Measurements from ENCODE around the gene RAE1. TPM values are rescaled to one million over a fixed set of nuclear protein-coding genes. Genes with fewer than 3 reads are reported as not detected.

The RAE1 gene
- total RNA-seq, 1 experiment from 2014 or later = 64.1 TPM

DNA sequence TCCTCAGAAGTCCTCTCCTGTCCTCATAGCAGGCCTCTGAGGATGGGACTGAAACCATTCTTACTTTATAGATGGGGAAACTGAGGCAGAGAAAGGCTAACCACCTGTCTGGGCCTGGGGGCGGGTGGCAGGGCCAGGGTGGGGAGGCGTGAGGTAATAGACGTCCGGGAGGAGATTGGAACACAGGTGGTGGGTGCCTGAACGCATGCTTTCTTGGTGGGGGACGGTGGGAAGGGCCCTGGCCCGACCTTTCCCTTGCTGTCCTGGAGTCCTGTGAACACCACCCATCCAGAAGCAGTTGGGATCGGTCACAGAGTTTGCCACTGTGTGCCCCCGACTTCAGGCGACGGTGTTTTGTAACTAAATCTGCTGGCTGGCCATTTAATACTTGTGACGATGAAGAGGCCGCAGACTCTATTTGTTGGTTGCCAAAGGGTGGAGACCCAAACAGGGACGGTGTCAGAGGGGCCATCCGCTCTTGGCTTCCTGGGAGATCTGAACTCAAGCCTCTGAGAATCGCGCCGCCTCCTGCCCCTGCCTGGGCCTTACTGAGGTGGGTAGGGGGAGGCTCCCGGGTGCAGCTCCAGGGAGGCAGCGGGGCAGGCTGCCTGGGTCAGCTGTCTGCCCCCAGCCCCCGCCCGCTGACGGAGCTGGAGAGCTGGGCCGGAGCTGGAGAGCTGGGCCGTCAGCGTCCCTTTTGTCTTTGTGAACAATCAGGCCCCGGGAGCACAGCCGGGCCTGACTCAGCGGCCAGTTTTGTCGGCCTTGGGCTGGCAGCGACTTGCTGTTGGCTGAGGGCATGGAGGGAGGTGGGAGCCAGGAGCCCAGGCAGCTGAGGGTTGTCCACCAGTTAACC is 44.3 kb downstream of the RAE1 start:
- no TSS peak for BruUV-seq (replicated peaks)
- H3K4me1 Mint-ChIP-seq (ENCODE audit: low read depth, unreplicated experiment) = no peaks in the 10 kb centered on the region
- no peaks in the 10 kb centered on the region for H3K27me3 Mint-ChIP-seq (ENCODE audit: unreplicated experiment)
- H3K36me3 Mint-ChIP-seq (ENCODE audit: insufficient read depth, unreplicated experiment) = peaks cover 38% of the 10 kb centered on the region
- no peak for DNase-seq
- CTCF ChIA-PET = interaction anchor here (0.6 kb wide), 1 partner anchor 1900 kb away, joined by 3 read pairs; no protein-coding TSS in a partner anchor
- H3K9me3 Mint-ChIP-seq (ENCODE audit: low read depth, unreplicated experiment) = no peaks in the 10 kb centered on the region
- intact Hi-C loops (cut with micrococcal nuclease; ENCODE audit: unreplicated experiment) = no loop called here
- TF ChIP-seq, protein P1, sequence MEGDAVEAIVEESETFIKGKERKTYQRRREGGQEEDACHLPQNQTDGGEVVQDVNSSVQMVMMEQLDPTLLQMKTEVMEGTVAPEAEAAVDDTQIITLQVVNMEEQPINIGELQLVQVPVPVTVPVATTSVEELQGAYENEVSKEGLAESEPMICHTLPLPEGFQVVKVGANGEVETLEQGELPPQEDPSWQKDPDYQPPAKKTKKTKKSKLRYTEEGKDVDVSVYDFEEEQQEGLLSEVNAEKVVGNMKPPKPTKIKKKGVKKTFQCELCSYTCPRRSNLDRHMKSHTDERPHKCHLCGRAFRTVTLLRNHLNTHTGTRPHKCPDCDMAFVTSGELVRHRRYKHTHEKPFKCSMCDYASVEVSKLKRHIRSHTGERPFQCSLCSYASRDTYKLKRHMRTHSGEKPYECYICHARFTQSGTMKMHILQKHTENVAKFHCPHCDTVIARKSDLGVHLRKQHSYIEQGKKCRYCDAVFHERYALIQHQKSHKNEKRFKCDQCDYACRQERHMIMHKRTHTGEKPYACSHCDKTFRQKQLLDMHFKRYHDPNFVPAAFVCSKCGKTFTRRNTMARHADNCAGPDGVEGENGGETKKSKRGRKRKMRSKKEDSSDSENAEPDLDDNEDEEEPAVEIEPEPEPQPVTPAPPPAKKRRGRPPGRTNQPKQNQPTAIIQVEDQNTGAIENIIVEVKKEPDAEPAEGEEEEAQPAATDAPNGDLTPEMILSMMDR (IDR thresholded peaks at IDR 0.05; ENCODE audit: unreplicated experiment) = no peak
- H3K4me3 Mint-ChIP-seq (ENCODE audit: low read depth, unreplicated experiment) = no peak overlapping the region
- no peak overlapping the region for H3K27ac Mint-ChIP-seq (ENCODE audit: unreplicated experiment)

DNA sequence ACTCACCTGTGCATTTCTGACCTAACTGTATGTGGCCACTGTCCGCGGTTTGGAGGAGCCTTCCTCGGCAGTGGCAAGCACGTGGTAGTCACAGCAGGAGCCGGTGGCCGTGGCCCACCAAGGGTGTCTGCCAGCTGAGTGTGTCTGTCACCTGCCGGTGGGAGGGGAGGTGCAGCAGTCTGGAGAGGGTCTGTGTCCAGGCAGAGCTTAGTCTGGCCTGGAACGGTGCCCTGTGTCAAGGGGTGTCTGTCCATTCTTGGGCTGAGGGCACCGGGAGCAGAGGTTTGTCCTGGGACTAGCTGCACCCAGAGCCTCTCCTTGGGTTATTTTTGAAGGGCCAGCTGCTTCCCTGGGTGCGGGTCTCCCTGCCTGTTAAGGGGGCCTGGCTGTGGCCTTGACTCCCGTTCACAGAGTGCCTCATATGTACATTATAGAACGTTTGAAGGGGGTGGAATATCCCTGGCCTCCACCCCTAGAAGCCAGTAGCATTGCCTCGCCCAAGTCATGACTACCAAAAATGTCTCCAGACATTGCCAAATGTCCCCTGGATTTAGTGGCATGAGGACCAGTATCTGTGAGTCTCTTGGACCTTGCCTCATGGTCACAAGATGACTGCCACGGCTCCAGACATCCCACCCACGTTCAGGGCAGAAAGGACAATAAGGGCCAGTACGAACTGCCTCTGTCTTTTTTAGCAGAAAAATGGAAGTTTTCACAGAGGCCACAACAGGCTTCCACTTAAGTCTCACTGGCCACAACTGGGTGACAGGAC is 45.3 kb downstream of the RAE1 start:
- TF ChIP-seq, protein P1 (IDR thresholded peaks at IDR 0.05; ENCODE audit: unreplicated experiment) = no peak
- H3K36me3 Mint-ChIP-seq (ENCODE audit: insufficient read depth, unreplicated experiment) = peaks cover 32% of the 10 kb centered on the region
- intact Hi-C loops (cut with micrococcal nuclease; ENCODE audit: unreplicated experiment) = no loop called here
- DNase-seq = no peak
- H3K4me1 Mint-ChIP-seq (ENCODE audit: low read depth, unreplicated experiment) = no peaks in the 10 kb centered on the region
- no TSS peak for BruUV-seq (replicated peaks)
- H3K4me3 Mint-ChIP-seq (ENCODE audit: low read depth, unreplicated experiment) = no peak overlapping the region
- H3K27ac Mint-ChIP-seq (ENCODE audit: unreplicated experiment) = no peak overlapping the region
- H3K9me3 Mint-ChIP-seq (ENCODE audit: low read depth, unreplicated experiment) = no peaks in the 10 kb centered on the region
- H3K27me3 Mint-ChIP-seq (ENCODE audit: unreplicated experiment) = no peaks in the 10 kb centered on the region
- CTCF ChIA-PET = no interaction called here

DNA sequence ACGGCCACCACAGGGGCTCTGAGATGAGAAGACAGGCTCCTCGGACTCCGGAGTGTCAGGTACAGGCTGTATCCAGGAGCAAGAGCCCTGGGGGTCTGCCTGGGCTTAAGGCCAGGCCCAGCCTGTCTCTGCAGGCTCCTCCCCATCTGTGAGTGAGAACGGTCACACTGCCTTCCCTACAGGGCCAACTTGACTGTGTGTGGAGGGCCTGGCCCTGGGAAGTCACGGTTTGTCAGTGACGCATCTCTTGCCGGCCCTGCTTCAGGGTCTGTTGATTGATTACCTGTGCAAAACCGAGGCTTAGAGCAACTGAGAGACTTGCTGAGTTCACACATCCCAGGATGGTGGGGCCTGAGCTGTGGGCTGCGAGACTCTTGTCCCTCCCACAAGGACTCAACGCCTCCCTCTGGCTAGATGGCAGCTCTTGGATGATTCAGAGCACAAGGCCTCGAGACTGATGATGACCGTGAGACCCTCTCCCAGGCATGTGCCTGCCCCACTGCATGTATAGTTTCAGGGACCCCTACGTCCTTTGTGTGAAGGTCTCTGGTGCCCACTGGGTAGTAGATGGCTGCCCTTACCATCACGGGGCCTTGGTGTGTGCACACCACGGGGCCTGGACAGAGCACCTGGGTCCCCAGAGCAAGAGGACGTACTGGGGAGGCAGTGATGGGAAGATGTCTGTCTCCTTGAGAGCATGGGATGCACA is 46.1 kb downstream of the RAE1 start:
- no peaks in the 10 kb centered on the region for H3K9me3 Mint-ChIP-seq (ENCODE audit: low read depth, unreplicated experiment)
- no peaks in the 10 kb centered on the region for H3K27me3 Mint-ChIP-seq (ENCODE audit: unreplicated experiment)
- no peak for DNase-seq
- H3K36me3 Mint-ChIP-seq (ENCODE audit: insufficient read depth, unreplicated experiment) = peaks cover 29% of the 10 kb centered on the region
- TF ChIP-seq, protein P1 (IDR thresholded peaks at IDR 0.05; ENCODE audit: unreplicated experiment) = no peak
- no peak overlapping the region for H3K4me3 Mint-ChIP-seq (ENCODE audit: low read depth, unreplicated experiment)
- intact Hi-C loops (cut with micrococcal nuclease; ENCODE audit: unreplicated experiment) = no loop called here
- no peaks in the 10 kb centered on the region for H3K4me1 Mint-ChIP-seq (ENCODE audit: low read depth, unreplicated experiment)
- H3K27ac Mint-ChIP-seq (ENCODE audit: unreplicated experiment) = no peak overlapping the region
- CTCF ChIA-PET = no interaction called here
- no TSS peak for BruUV-seq (replicated peaks)

DNA sequence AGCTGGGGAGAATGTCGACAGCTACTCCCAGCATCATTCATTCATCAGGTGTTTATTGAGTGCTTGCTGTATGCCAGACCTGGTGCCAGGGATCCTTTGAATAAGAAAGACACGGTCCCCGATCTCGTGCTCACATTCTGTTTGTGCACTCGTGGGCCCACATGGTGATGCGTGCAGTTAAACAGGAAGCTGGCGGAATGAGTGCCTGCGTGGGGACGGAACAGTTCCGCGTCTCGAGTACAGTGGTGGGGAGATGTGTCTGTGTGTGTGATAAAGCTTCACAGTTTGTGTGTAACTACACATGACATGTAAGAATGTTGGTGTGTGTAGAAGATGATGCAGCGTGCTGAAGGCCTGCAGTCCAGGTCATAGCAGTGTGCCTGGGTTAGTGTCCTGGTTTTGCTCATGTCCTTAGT is 46.6 kb downstream of the RAE1 start:
- intact Hi-C loops (cut with micrococcal nuclease; ENCODE audit: unreplicated experiment) = no loop called here
- Mint-ChIP-seq H3K4me1 (ENCODE audit: low read depth, unreplicated experiment) (no peaks in the 10 kb centered on the region), H3K9me3 (ENCODE audit: low read depth, unreplicated experiment) (no peaks in the 10 kb centered on the region), H3K27me3 (ENCODE audit: unreplicated experiment) (no peaks in the 10 kb centered on the region), H3K36me3 (ENCODE audit: insufficient read depth, unreplicated experiment) (peaks cover 23% of the 10 kb centered on the region), H3K4me3 (ENCODE audit: low read depth, unreplicated experiment) (no peak overlapping the region), H3K27ac (ENCODE audit: unreplicated experiment) (no peak overlapping the region)
- DNase-seq = no peak
- no TSS peak for BruUV-seq (replicated peaks)
- CTCF ChIA-PET = no interaction called here
- TF ChIP-seq, protein P1 (IDR thresholded peaks at IDR 0.05; ENCODE audit: unreplicated experiment) = no peak
